Cardiac muscle cell (in vitro differentiated cells and primary cell): ENCODE measurements around the gene CXCL5. TPM values are rescaled to one million over a fixed set of nuclear protein-coding genes. Genes with fewer than 3 reads are reported as not detected.

Experiments
- DNase-seq, 2 donors: peaks; one replicate each; pipeline versions ENCODE4 v3.0.0 to v3.0.0-alpha.2; 2010 to 2017; ENCODE audit warnings: low read depth in 1 of 2, low spot score in 1 of 2
- H3K27ac ChIP-seq: fragments of 200-600 bp; sonication (generic); 2 replicates; pipeline ENCODE4 v1.5.1; 2016
- H3K27me3 ChIP-seq: fragments of 200-600 bp; sonication (generic); 2 replicates; pipeline ENCODE4 v1.6.0; 2016; ENCODE audit warnings: control low read depth
- H3K36me3 ChIP-seq: fragments of 200-600 bp; sonication (generic); 2 replicates; pipeline ENCODE4 v1.5.1; 2016; ENCODE audit warnings: control low read depth
- H3K4me1 ChIP-seq: fragments of 200-600 bp; sonication (generic); 2 replicates; pipeline ENCODE4 v1.8.1; 2017; ENCODE audit warnings: low read depth, mild to moderate bottlenecking, mixed run types
- H3K4me3 ChIP-seq: fragments of 200-600 bp; sonication (generic); 2 replicates; pipeline ENCODE4 v1.5.1; 2016; ENCODE audit warnings: mild to moderate bottlenecking
- H3K9me3 ChIP-seq: fragments of 200-600 bp; sonication (generic); 2 replicates; pipeline ENCODE4 v1.5.1; 2017; ENCODE audit warnings: low read depth, mild to moderate bottlenecking, control low read depth
- polyA plus RNA-seq: library from polyadenylated mRNA; unstranded; fragments of >200 nt; fragmentation: Nextera tagmentation; extraction: Ambion mirVana; gene quantifications from 2 replicates; pipeline ENCODE4 v1.2.1, GENCODE V29; 2016
- total RNA-seq: library from RNA; depleted of rRNA; stranded (reverse); fragments of >200 nt; gene quantifications from 2 replicates; pipeline ENCODE4 v1.2.3, GENCODE V29; 2016
- TF ChIP-seq, protein P1 (sequence below): IDR thresholded peaks from 2 replicates; pipeline ENCODE4 v1.5.1; 2012; ENCODE audit warnings: low read depth, mild to moderate bottlenecking, low read length

CXCL5 gene
- total and polyA plus RNA-seq, 2 experiments from 2014 or later, result not detected

- TF ChIP-seq, protein P1, sequence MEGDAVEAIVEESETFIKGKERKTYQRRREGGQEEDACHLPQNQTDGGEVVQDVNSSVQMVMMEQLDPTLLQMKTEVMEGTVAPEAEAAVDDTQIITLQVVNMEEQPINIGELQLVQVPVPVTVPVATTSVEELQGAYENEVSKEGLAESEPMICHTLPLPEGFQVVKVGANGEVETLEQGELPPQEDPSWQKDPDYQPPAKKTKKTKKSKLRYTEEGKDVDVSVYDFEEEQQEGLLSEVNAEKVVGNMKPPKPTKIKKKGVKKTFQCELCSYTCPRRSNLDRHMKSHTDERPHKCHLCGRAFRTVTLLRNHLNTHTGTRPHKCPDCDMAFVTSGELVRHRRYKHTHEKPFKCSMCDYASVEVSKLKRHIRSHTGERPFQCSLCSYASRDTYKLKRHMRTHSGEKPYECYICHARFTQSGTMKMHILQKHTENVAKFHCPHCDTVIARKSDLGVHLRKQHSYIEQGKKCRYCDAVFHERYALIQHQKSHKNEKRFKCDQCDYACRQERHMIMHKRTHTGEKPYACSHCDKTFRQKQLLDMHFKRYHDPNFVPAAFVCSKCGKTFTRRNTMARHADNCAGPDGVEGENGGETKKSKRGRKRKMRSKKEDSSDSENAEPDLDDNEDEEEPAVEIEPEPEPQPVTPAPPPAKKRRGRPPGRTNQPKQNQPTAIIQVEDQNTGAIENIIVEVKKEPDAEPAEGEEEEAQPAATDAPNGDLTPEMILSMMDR, result no peak
- H3K27me3 ChIP-seq, result no peaks in the 10 kb centered on the region
- H3K4me3 ChIP-seq, result no peak overlapping the region
- no peaks in the 10 kb centered on the region for H3K36me3 ChIP-seq
- H3K4me1 ChIP-seq, result no peaks in the 10 kb centered on the region
- no peaks in the 10 kb centered on the region for H3K9me3 ChIP-seq
- no peak for DNase-seq
- no peak overlapping the region for H3K27ac ChIP-seq
These were observed 7.3 kb downstream of the CXCL5 start for GRCh38 chr4:73990988-73991741.

DNA sequence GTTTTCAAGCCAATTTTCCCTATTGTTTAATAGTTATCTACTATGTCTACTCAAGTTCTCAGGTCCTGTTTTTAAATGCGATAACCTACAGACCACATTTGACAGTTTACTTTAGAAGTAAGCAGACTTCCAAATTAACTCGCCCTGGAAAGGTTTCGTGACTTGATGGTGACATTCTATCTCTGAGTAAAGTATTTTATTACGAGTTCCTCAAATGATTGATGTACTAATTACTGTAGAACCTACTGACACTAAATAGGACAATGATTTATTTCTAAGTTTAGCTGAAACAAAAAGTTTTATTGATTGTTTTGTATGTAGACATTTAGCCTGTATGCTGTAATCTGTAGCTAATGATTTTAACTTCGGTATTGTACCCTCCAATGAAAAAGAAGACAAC lies 8.5 kb downstream of the CXCL5 start:
- TF ChIP-seq, protein P1, result no peak
- Histone ChIP-seq H3K27me3 (no peaks in the 10 kb centered on the region), H3K36me3 (no peaks in the 10 kb centered on the region), H3K27ac (no peak overlapping the region), H3K4me3 (no peak overlapping the region), H3K9me3 (no peaks in the 10 kb centered on the region), H3K4me1 (no peaks in the 10 kb centered on the region)
- no peak for DNase-seq

DNA sequence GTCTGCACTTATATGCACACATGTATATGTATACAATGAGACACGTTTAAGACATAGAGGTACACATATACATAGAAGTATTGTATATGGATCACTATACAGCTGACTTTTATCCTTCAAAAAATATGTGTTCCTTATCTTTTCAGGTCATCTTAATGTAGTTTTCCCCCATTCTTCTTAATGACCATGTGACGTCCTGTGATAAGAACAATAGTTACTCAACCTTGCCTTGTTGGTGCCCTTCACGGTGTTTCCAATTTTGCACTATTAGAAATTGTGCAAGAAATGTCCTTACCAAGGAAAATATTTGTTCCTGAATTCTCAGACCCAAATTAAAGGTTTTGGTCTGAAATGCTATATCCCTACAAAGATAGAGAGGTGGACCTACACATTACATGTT lies 9.4 kb downstream of the CXCL5 start:
- Histone ChIP-seq H3K4me1 (no peaks in the 10 kb centered on the region), H3K27me3 (no peaks in the 10 kb centered on the region)

GRCh38 chr4:73988061-73988460 lies 10.4 kb downstream of the CXCL5 start, which contains the start of gene PPBP:
Gene PPBP (minus strand): TSS chr4:73988190. CDS start chr4:73988103, 87 bp downstream.
- Histone ChIP-seq H3K27ac (no peak within 1 kb of the TSS), H3K4me1 (no peaks in the 10 kb centered on the region), H3K4me3 (no peak within 1 kb of the TSS), H3K27me3 (no peaks in the 10 kb centered on the region), H3K9me3 (no peaks in the 10 kb centered on the region), H3K36me3 (no peaks in the 10 kb centered on the region)
- TF ChIP-seq, protein P1, result no peak
- DNase-seq, result no peak

More for the DNA sequence above, 9.4 kb downstream of the CXCL5 start:
- Histone ChIP-seq H3K36me3 (no peaks in the 10 kb centered on the region), H3K9me3 (no peaks in the 10 kb centered on the region), H3K4me3 (no peak overlapping the region), H3K27ac (no peak overlapping the region)
- TF ChIP-seq, protein P1, result no peak
- no peak for DNase-seq

GRCh38 chr4:73985528-73985852 lies 13.0 kb downstream of the CXCL5 start:
- Histone ChIP-seq H3K4me1 (no peaks in the 10 kb centered on the region), H3K9me3 (no peaks in the 10 kb centered on the region), H3K36me3 (no peaks in the 10 kb centered on the region), H3K27ac (no peak overlapping the region), H3K4me3 (no peak overlapping the region), H3K27me3 (no peaks in the 10 kb centered on the region)
- TF ChIP-seq, protein P1, result no peak
- no peak for DNase-seq
